GM19455 (cell line): Measurements from ENCODE around the gene ATG4B.

ENCODE experiments used
- ATAC-seq: cut with Tn5 transposase; IDR thresholded peaks from one replicate; pipeline ENCODE4 v1.9.1; 2021; ENCODE audit not compliant: unreplicated experiment

The ATG4B gene

GRCh38 chr2:241680827-241681599, 43.5 kb downstream of the ATG4B start:
- ATAC-seq: no peak

GRCh38 chr2:241686324-241686649, 48.8 kb downstream of the ATG4B start:
- ATAC-seq: no peak

GRCh38 chr2:241686650-241687425, 49.3 kb downstream of the ATG4B start, which contains the start of gene DTYMK:
Gene DTYMK (minus strand): TSS chr2:241686815. CDS start chr2:241686783, 32 bp downstream.
- ATAC-seq: peak; percentile 95

DNA sequence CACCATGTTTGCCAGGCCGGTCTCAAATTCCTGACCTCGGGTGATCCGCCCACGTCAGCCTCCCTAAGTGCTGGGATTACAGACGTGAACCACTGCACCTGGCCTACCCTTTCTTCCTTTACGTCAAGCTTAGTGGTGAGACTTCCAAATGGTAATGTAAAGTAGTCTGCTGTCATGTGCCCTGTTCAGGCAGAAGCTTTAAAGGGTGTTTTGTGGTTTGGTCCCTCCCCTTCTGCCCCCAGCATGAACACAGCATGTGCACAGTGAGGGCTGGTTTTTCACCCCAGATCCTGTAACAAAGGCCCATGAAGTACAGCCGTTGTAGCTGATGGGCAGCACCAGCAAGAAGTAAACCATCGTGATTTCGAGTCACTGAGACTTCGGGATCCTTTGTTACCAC, 51.8 kb downstream of the ATG4B start:
- ATAC-seq: no peak

DNA sequence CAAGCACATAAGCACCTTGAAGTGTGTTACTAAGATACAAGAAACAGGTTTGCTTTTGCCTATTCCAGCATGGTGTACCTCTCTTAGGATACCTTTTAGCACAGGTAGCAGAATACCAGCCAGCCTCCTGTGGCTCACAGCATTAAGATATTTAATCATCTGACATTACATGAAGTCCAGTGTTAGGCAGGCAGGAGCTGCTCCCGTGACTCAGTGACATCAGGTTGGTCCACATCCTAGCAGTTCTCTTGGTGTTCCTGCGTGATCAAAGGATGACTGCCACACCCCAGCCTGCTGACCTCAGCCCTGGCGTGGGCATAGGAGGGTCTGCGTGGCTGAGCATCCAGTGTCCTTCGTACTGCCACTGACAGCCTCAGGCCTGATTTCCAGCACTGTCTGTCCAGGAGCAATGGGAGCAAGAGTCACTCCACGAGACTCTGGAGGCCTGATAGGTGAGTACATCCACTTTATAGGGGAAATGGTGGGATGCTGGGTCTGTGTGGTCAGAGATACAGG, 52.8 kb downstream of the ATG4B start:
- no peak for ATAC-seq

DNA sequence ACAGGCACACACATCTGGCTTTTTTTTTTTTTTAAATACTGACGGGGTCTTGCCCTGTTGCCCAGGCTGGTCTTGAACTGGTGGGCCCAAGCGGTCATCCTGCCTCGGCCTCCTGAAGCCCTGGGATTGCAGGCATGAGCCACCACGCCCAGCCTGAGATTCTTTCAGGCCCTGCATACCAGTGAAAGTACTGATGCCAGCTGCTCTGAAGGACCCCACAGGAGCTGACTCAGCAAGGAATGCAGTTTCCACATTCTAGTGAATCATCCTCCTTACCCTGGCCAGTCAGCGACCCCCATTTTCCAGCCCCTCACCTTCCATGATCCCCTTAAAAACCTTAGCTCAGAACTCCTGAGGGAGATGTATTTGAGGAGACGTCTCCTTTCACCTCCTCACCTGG, 55.0 kb downstream of the ATG4B start:
- no peak for ATAC-seq

- no peak for ATAC-seq
These were observed 58.2 kb downstream of the ATG4B start for GRCh38 chr2:241695651-241696050.

DNA sequence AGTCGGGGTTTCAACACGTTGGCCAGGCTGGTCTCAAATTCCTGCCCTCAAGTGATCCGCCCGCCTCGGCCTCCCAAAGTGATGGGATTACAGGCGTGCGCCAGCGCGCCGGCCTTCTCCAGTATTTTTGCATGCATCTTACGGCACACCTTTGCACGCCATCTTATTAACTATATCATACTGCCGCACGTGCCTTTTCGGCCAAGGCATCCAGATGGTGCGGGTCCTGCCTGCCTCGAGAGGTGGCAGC, 63.6 kb downstream of the ATG4B start:
- ATAC-seq: no peak

GRCh38 chr2:241701399-241702154, 64.1 kb downstream of the ATG4B start, which contains the start of gene ING5:
Gene ING5 (plus strand): TSS chr2:241702039. CDS start chr2:241702066, 27 bp downstream.
- peak; percentile 59 for ATAC-seq

GRCh38 chr2:241702155-241703031, 64.9 kb downstream of the ATG4B start:
- peak; percentile 61 for ATAC-seq

DNA sequence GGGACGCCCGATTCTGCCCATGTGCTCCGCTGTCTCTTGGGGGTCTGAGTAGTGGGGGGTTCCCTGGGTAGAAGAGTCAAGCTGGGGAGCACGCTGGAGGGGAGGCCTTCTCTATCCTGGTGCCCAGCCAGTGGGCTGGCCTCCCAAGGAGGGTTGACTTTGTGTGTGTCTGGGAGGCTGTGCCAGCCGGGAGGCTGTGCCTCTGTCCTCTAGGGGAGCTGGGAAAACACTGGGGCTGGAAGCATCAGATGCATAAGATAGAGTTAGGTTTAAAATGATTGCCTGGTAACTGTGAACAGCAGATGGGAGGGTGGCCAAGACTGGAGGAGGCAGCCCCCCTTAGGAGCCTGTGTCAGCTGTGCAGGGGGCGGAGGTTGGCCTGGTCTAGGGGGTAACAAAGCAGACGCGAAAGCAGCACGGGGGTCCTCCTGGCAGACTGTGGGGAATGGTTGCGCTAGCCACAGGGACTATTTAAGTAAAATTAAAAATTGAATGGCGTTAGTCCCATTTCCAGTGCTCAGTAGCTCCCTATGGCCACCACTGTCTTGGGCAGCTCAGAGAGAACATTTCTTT, 65.6 kb downstream of the ATG4B start:
- ATAC-seq: no peak

GRCh38 chr2:241706537-241706936, 69.0 kb downstream of the ATG4B start:
- ATAC-seq: no peak

DNA sequence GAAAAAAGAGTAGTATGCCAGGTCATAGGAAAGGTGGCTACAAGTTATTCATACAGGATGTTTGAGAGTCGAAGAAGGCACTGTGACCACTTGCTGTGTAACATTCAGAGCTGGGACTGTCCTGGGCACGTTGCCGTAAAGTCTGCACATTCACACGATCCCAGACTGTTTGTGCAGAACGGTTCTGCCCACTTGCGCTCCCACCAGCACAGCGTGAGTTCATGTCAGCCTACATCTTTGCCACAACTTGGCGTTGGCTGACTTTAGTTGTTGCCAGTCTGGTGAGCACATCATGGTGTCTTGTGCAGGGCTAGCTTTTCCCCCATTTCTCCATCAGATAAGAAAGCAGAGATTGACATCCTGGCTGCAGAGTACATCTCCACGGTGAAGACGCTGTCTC, 71.4 kb downstream of the ATG4B start:
- ATAC-seq: no peak

GRCh38 chr2:241719093-241719492, 81.6 kb downstream of the ATG4B start:
- no peak for ATAC-seq

DNA sequence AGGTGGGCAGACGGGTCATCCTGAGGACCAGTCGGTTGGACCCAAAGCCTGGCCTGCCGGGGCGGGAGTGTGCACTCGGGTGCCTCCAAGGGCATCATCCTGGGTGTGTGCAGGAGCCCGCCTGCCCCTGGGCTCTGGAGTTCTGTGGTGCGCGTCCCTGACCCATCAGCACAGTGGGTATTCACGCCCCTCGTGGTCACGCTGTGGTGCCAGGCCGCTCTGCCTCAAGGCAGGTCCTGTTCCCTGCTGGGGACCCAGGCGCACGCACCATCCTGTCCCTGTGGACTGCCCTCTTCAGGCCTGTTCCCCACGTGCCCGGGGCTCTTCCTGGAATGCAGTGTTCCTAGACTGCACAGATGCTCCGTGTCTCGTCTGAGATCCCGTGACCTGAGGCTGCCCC, 82.6 kb downstream of the ATG4B start:
- no peak for ATAC-seq

DNA sequence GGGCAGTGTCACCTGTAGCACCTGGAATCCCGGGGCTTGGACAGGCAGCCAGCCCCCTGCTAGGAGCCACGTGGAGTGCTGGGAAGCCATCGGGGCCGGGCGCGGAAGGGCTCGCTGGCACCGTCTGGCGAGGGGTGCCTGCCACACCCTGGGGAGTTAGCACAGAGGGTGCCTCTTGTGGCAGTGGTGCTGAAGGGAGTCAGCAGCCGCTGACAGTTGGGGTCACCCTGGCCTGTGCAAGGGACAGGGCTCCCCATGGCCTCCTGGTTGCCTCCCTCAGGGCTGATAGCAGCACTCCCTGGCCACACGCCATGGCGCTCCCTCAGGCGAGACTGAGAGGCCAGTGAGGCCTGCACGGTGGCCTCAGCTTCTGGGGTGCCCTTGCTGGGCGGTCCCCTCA, 83.1 kb downstream of the ATG4B start:
- ATAC-seq: no peak

GRCh38 chr2:241721852-241722251, 84.4 kb downstream of the ATG4B start:
- no peak for ATAC-seq

DNA sequence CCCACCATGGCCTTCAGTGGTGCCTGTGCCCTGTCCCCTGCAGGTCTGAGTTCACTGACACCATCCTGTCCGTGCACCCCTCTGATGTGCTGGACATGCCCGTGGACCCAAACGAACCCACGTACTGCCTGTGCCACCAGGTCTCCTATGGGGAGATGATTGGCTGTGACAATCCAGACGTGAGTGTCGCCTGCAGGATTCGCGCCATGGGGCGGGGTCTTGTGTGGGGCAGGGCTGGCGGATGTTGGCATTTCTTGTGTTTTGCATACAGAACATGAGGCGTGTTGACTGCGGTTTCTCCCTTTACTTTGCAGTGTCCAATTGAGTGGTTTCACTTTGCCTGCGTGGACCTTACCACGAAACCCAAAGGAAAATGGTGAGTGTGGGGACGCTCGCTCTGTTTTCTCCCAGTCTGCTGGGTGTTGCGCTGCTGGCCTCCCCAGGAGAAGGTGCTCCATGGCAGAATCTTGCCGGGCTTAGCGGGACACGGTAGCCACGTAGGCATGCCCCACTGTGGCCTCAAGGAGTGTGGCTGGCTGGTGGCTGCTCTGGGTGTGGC, 85.5 kb downstream of the ATG4B start:
- no peak for ATAC-seq
